H1 (cell line): ENCODE data around the gene TRIM41.
"Not testable (repeated sequence)": the region's sequence is repeated elsewhere in the genome, so short reads cannot be mapped to it uniquely, and the experiment has no call there.

ENCODE experiments used
- BCL11A ChIP-seq, 2 experiments: IDR thresholded peaks; one replicate each; pipeline ENCODE4 v1.6.1; 2011; ENCODE audit warnings: low read depth in 2 of 2, low read length in 2 of 2, mild to moderate bottlenecking in 2 of 2
- CTCF ChIP-seq, 3 experiments: IDR thresholded peaks; 1 replicate in 2 of 3; 2 replicates in 1 of 3; pipeline versions ENCODE4 v1.5.1 to v1.6.1; 2011; ENCODE audit warnings: low read length in 3 of 3, mild to moderate bottlenecking in 3 of 3, inconsistent platforms in 2 of 3, low read depth in 1 of 3, moderate library complexity in 1 of 3; ENCODE audit not compliant: insufficient read depth in 1 of 3; ENCODE audit errors: control extremely low read depth in 1 of 3
- EP300 ChIP-seq, 2 experiments: IDR thresholded peaks; 1 replicate in 1 of 2; 2 replicates in 1 of 2; pipeline ENCODE4 v1.6.1; 2011 to 2012; ENCODE audit warnings: low read depth in 2 of 2, low read length in 2 of 2, mild to moderate bottlenecking in 2 of 2, borderline replicate concordance in 1 of 2, inconsistent platforms in 1 of 2, moderate library complexity in 1 of 2

- TF ChIP-seq EP300 (IDR thresholded peaks at IDR 0.05; ENCODE audit: borderline replicate concordance in 1 of 2, low read depth in 2 of 2, low read length in 2 of 2); CTCF (IDR thresholded peaks at IDR 0.05; ENCODE audit: control extremely low read depth in 1 of 3, insufficient read depth in 1 of 3, low read depth in 1 of 3, low read length in 3 of 3); BCL11A (IDR thresholded peaks at IDR 0.05; ENCODE audit: low read depth in 2 of 2, low read length in 2 of 2): not testable (repeated sequence)
Observed at GRCh38 chr5:181210148-181210547, 12.9 kb upstream of the TRIM41 start.
